ENCODE data around the gene TAB2.
"Not testable (repeated sequence)": the region's sequence is repeated elsewhere in the genome, so short reads cannot be mapped to it uniquely, and the experiment has no call there.

The TAB2 gene

GRCh38 chr6:149343501-149343900 is 26.0 kb downstream of the TAB2 start:
- Histone ChIP-seq H3K36me3 (replicated peaks; ENCODE audit: low read depth, low read length) (peaks cover 14% of the 10 kb centered on the region), H3K4me2 (ENCODE audit: low read length) (no peak overlapping the region), H3K9me3 (ENCODE audit: insufficient read depth, low read length) (no peaks in the 10 kb centered on the region), H3K27ac (ENCODE audit: low read length) (no peak overlapping the region), H3K9ac (ENCODE audit: low read length) (no peak overlapping the region), H3K27me3 (ENCODE audit: low read depth, low read length) (no peaks in the 10 kb centered on the region), H4K20me1 (ENCODE audit: insufficient read depth, low read length) (peaks cover 92% of the 10 kb centered on the region), H3K79me2 (ENCODE audit: low read length) (peaks cover 98% of the 10 kb centered on the region), H2AFZ (ENCODE audit: low read depth, low read length) (no peak overlapping the region), H3K4me3 (ENCODE audit: low read length) (no peak overlapping the region), H3K4me1 (ENCODE audit: low read length) (peaks cover 32% of the 10 kb centered on the region)
- TF ChIP-seq EZH2phosphoT487 (IDR thresholded peaks at IDR 0.05; ENCODE audit: low read depth): no peak
- TF ChIP-seq, protein P1, sequence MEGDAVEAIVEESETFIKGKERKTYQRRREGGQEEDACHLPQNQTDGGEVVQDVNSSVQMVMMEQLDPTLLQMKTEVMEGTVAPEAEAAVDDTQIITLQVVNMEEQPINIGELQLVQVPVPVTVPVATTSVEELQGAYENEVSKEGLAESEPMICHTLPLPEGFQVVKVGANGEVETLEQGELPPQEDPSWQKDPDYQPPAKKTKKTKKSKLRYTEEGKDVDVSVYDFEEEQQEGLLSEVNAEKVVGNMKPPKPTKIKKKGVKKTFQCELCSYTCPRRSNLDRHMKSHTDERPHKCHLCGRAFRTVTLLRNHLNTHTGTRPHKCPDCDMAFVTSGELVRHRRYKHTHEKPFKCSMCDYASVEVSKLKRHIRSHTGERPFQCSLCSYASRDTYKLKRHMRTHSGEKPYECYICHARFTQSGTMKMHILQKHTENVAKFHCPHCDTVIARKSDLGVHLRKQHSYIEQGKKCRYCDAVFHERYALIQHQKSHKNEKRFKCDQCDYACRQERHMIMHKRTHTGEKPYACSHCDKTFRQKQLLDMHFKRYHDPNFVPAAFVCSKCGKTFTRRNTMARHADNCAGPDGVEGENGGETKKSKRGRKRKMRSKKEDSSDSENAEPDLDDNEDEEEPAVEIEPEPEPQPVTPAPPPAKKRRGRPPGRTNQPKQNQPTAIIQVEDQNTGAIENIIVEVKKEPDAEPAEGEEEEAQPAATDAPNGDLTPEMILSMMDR (IDR thresholded peaks at IDR 0.05; ENCODE audit: low read depth, low read length): no peak

- no peaks in the 10 kb centered on the region for H3K27me3 ChIP-seq (ENCODE audit: low read depth, low read length)
- no peak overlapping the region for H3K4me2 ChIP-seq (ENCODE audit: low read length)
- H2AFZ ChIP-seq (ENCODE audit: low read depth, low read length): no peak overlapping the region
- peaks cover 12% of the 10 kb centered on the region for H3K36me3 ChIP-seq (replicated peaks; ENCODE audit: low read depth, low read length)
- no peak overlapping the region for H3K27ac ChIP-seq (ENCODE audit: low read length)
- H3K4me1 ChIP-seq (ENCODE audit: low read length): peaks cover 31% of the 10 kb centered on the region
- TF ChIP-seq, protein P1 (IDR thresholded peaks at IDR 0.05; ENCODE audit: low read depth, low read length): no peak
- TF ChIP-seq EZH2phosphoT487 (IDR thresholded peaks at IDR 0.05; ENCODE audit: low read depth): no peak
- H3K79me2 ChIP-seq (ENCODE audit: low read length): peaks cover 95% of the 10 kb centered on the region
- H3K9ac ChIP-seq (ENCODE audit: low read length): no peak overlapping the region
- H4K20me1 ChIP-seq (ENCODE audit: insufficient read depth, low read length): peaks cover 88% of the 10 kb centered on the region
- no peaks in the 10 kb centered on the region for H3K9me3 ChIP-seq (ENCODE audit: insufficient read depth, low read length)
- H3K4me3 ChIP-seq (ENCODE audit: low read length): no peak overlapping the region
Observed at GRCh38 chr6:149346078-149346477, 28.6 kb downstream of the TAB2 start.

DNA sequence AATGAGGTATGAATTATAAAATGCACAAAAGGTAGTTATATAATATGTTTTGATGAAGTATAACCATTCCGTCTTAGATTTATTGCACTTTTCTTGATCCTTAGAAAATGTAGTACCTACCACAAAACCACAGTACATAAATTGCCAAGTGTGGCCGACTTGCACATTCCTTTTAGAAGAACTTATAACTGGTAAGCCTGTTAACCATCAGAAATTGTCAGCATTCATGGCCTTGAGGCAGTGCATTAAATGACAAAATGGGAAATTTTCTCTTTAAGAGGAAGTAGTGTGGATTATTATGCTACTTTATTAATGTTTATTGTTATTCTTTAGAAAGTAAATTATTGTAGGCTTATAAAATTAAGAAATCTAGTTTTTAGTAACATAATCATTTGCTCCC is 29.6 kb downstream of the TAB2 start:
- Histone ChIP-seq H3K4me1 (ENCODE audit: low read length) (peaks cover 21% of the 10 kb centered on the region), H3K4me2 (ENCODE audit: low read length) (no peak overlapping the region), H3K9me3 (ENCODE audit: insufficient read depth, low read length) (no peaks in the 10 kb centered on the region), H3K27ac (ENCODE audit: low read length) (no peak overlapping the region), H3K27me3 (ENCODE audit: low read depth, low read length) (no peaks in the 10 kb centered on the region), H3K79me2 (ENCODE audit: low read length) (peaks cover 95% of the 10 kb centered on the region), H3K36me3 (replicated peaks; ENCODE audit: low read depth, low read length) (peaks cover 12% of the 10 kb centered on the region), H3K4me3 (ENCODE audit: low read length) (no peak overlapping the region), H4K20me1 (ENCODE audit: insufficient read depth, low read length) (peaks cover 88% of the 10 kb centered on the region), H2AFZ (ENCODE audit: low read depth, low read length) (no peak overlapping the region), H3K9ac (ENCODE audit: low read length) (no peak overlapping the region)
- TF ChIP-seq, protein P1 (IDR thresholded peaks at IDR 0.05; ENCODE audit: low read depth, low read length): no peak
- no peak for TF ChIP-seq EZH2phosphoT487 (IDR thresholded peaks at IDR 0.05; ENCODE audit: low read depth)

DNA sequence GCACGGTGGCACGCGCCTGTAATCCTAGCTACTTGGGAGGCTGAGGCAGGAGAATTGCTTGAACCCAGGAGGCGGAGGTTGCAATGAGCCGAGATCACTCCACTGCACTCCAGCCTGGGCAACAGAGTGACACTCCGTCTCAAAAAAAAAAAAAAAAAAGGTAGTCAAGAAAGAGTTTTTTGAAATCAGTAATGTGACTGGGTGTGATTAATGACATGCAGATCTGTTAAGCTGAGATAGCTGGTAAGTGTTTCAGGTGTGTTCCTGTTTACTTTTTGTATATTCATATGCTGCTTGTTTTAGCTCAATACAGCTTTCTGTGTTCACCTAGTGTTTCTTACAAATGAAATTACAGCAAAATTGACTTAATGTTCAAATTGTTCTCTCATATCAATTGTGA is 31.8 kb downstream of the TAB2 start:
- H3K9ac ChIP-seq (ENCODE audit: low read length); H3K4me3 ChIP-seq (ENCODE audit: low read length); H3K9me3 ChIP-seq (ENCODE audit: insufficient read depth, low read length); H3K4me1 ChIP-seq (ENCODE audit: low read length); H3K4me2 ChIP-seq (ENCODE audit: low read length); H3K27me3 ChIP-seq (ENCODE audit: low read depth, low read length); H2AFZ ChIP-seq (ENCODE audit: low read depth, low read length); H3K27ac ChIP-seq (ENCODE audit: low read length): not testable (repeated sequence)
- Histone ChIP-seq H3K36me3 (replicated peaks; ENCODE audit: low read depth, low read length) (peaks cover 13% of the 10 kb centered on the region), H3K79me2 (ENCODE audit: low read length) (peaks cover 95% of the 10 kb centered on the region), H4K20me1 (ENCODE audit: insufficient read depth, low read length) (peaks cover 87% of the 10 kb centered on the region)

- H3K4me1 ChIP-seq (ENCODE audit: low read length): peaks cover 10% of the 10 kb centered on the region; the same call in 1 of the 2 replicates
- peaks cover 98% of the 10 kb centered on the region for H3K79me2 ChIP-seq (ENCODE audit: low read length)
- no peak overlapping the region for H2AFZ ChIP-seq (ENCODE audit: low read depth, low read length)
Observed at GRCh38 chr6:149354009-149354408, 36.5 kb downstream of the TAB2 start.

More at GRCh38 chr6:149354009-149354408, 36.5 kb downstream of the TAB2 start:
- no peak overlapping the region for H3K27ac ChIP-seq (ENCODE audit: low read length)
- H3K4me2 ChIP-seq (ENCODE audit: low read length): no peak overlapping the region
- no peak overlapping the region for H3K4me3 ChIP-seq (ENCODE audit: low read length)
- H3K36me3 ChIP-seq (replicated peaks; ENCODE audit: low read depth, low read length): peaks cover 7% of the 10 kb centered on the region
- no peaks in the 10 kb centered on the region for H3K9me3 ChIP-seq (ENCODE audit: insufficient read depth, low read length)
- TF ChIP-seq EZH2phosphoT487 (IDR thresholded peaks at IDR 0.05; ENCODE audit: low read depth): no peak
- TF ChIP-seq, protein P1 (IDR thresholded peaks at IDR 0.05; ENCODE audit: low read depth, low read length): no peak
- no peak overlapping the region for H3K9ac ChIP-seq (ENCODE audit: low read length)
- H3K27me3 ChIP-seq (ENCODE audit: low read depth, low read length): no peaks in the 10 kb centered on the region
- H4K20me1 ChIP-seq (ENCODE audit: insufficient read depth, low read length): peaks cover 87% of the 10 kb centered on the region
